Ovary (tissue), 9 donors: Measurements from ENCODE around the gene SSPN. TPM values are rescaled to one million over a fixed set of nuclear protein-coding genes. Genes with fewer than 3 reads are reported as not detected.

Experiments
- DNase-seq, 5 donors: peaks; one replicate each; pipeline ENCODE4 v3.0.0-alpha.2; 2019 to 2020
- H3K27ac ChIP-seq, 2 donors: fragments of 200-600 bp; one replicate each; pipeline versions ENCODE4 v1.5.1 to v1.8.0; 2019 to 2022
- H3K27me3 ChIP-seq: fragments of 200-600 bp; one replicate; pipeline ENCODE4 v1.8.0; 2022
- H3K36me3 ChIP-seq: fragments of 200-600 bp; sonication (generic); one replicate; pipeline ENCODE4 v1.5.1; 2019
- H3K4me1 ChIP-seq: one replicate; pipeline ENCODE4 v1.8.1; 2013; ENCODE audit warnings: mild to moderate bottlenecking, moderate library complexity; ENCODE audit not compliant: insufficient read depth
- H3K4me3 ChIP-seq: fragments of 200-600 bp; sonication (generic); one replicate; pipeline ENCODE4 v1.5.1; 2017
- H3K9me3 ChIP-seq, 2 donors: fragments of 200-600 bp in 1 of 2; sonication (generic) in 1 of 2; one replicate each; pipeline versions ENCODE4 v1.5.1 to v1.8.1; 2013 to 2019; ENCODE audit warnings: mild to moderate bottlenecking in 1 of 2, moderate library complexity in 1 of 2
- EP300 ChIP-seq: sonication (generic); formaldehyde crosslinking; IDR thresholded peaks from one replicate; pipeline ENCODE4 v1.6.1; 2017; ENCODE audit warnings: antibody characterized with exemption
- POLR2A ChIP-seq: fragments of 450-650 bp; IDR thresholded peaks from one replicate; pipeline ENCODE4 v1.6.1; 2017; ENCODE audit warnings: antibody characterized with exemption, mild to moderate bottlenecking, moderate library complexity
- WGBS, 3 donors: extraction: QIAGEN DNeasy Blood & Tissue Kit in 1 of 3; methylation state at CpG; one replicate each; pipeline versions ENCODE4 v1.1.5 to v1.1.7; 2013 to 2017; 5-methylcytosine and 5-hydroxymethylcytosine counted together
- intact Hi-C, 4 donors: fragments of 100-400 bp; cut with DNase I; formaldehyde crosslinking; loops; one replicate each; pipeline versions ENCODE4 v1.11.0 to v1.15.1; 2022 to 2023
- polyA plus RNA-seq, 2 donors: library from polyadenylated mRNA; stranded (reverse); fragments of 200-250 nt in 1 of 2; fragments of 350-450 nt in 1 of 2; fragmentation: Illumina TruSeq in 1 of 2; extraction: RNeasy Lipid Tissue Mini Kit (QIAGEN cat#74804) in 1 of 2; gene quantifications; one replicate each; pipeline ENCODE4 v1.2.3, GENCODE V29; 2013 to 2014
- total RNA-seq, 7 donors: library from RNA; depleted of rRNA in 2 of 7; stranded (reverse); fragments of >200 nt in 2 of 7; fragmentation: NEBNext Ultra II Directional in 3 of 7; extraction: Animal tissue kit (Norgen Biotek cat#: 25700) in 3 of 7; gene quantifications; one replicate each; pipeline versions ENCODE4 v1.1.0 to v1.2.4, GENCODE V29; 2016 to 2023
- TF ChIP-seq, protein P1 (sequence below), 3 donors: fragments of 450-650 bp in 2 of 3; fragments of 200-600 bp in 1 of 3; IDR thresholded peaks; one replicate each; pipeline versions ENCODE4 v1.5.1 to v1.8.0; 2016 to 2022; ENCODE audit warnings: antibody characterized with exemption in 3 of 3, mild to moderate bottlenecking in 1 of 3
- donor health status: DM: no; HTN: no; CAD: no; lungs with moderate emphysema.
- donor health status: DM: no; HTN: no; CAD: no.
- donor health status: Bipolar disorder and iron deficiency.
- donor health status: DM: yes; HTN: yes; CAD: no.
- donor health status: DM: no; HTN: no; CAD: no.
- donor health status: DM: yes; HTN: yes; CAD: no.

The SSPN gene
- total and polyA plus RNA-seq, 9 donors, result 17.0 to 68.0 (median 38.2) TPM

DNA sequence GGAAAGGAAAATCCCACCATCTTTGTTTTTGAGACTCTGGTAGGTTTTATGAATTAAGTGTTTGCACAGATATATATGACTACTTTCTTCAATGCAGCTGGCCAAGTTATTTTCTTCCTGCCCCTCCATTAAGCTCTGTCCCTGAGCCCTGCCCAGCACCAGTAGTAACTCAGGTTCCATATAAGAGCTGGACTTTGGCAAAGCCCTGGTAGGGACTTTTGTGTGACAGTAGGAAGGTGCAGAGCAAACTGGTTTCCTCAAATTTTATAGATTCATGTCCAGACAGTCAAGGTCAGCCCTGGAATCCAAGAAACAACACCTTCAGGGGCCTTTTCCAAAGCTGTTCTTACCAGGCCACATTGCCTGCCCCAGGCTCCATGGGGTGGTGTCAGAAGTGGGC lies 47.3 kb downstream of the SSPN start:
- TF ChIP-seq, protein P1, sequence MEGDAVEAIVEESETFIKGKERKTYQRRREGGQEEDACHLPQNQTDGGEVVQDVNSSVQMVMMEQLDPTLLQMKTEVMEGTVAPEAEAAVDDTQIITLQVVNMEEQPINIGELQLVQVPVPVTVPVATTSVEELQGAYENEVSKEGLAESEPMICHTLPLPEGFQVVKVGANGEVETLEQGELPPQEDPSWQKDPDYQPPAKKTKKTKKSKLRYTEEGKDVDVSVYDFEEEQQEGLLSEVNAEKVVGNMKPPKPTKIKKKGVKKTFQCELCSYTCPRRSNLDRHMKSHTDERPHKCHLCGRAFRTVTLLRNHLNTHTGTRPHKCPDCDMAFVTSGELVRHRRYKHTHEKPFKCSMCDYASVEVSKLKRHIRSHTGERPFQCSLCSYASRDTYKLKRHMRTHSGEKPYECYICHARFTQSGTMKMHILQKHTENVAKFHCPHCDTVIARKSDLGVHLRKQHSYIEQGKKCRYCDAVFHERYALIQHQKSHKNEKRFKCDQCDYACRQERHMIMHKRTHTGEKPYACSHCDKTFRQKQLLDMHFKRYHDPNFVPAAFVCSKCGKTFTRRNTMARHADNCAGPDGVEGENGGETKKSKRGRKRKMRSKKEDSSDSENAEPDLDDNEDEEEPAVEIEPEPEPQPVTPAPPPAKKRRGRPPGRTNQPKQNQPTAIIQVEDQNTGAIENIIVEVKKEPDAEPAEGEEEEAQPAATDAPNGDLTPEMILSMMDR (IDR thresholded peaks at IDR 0.05), result no peak
- TF ChIP-seq POLR2A (no peak), EP300 (no peak)
- intact Hi-C loops, result no loop called here
- no peaks in the 10 kb centered on the region for H3K9me3 ChIP-seq
- no peak overlapping the region for H3K27ac ChIP-seq
- no peak for DNase-seq
- no peaks in the 10 kb centered on the region for H3K27me3 ChIP-seq
- H3K4me3 ChIP-seq, result no peak overlapping the region
- no peaks in the 10 kb centered on the region for H3K36me3 ChIP-seq
- peaks cover 4% of the 10 kb centered on the region for H3K4me1 ChIP-seq

GRCh38 chr12:26244503-26244902 lies 49.1 kb downstream of the SSPN start:
- Histone ChIP-seq H3K4me1 (peaks cover under 1% of the 10 kb centered on the region), H3K27me3 (no peaks in the 10 kb centered on the region), H3K4me3 (no peak overlapping the region), H3K9me3 (no peaks in the 10 kb centered on the region), H3K36me3 (no peaks in the 10 kb centered on the region), H3K27ac (no peak overlapping the region)
- WGBS, 3 donors, result 91 to 94% (median 92%) methylated on average over 9 of the region's 9 CpGs
- TF ChIP-seq EP300, result no peak
- TF ChIP-seq, protein P1 (IDR thresholded peaks at IDR 0.05), result no peak
- TF ChIP-seq POLR2A, result no peak
- no peak for DNase-seq
- intact Hi-C loops, result no loop called here

DNA sequence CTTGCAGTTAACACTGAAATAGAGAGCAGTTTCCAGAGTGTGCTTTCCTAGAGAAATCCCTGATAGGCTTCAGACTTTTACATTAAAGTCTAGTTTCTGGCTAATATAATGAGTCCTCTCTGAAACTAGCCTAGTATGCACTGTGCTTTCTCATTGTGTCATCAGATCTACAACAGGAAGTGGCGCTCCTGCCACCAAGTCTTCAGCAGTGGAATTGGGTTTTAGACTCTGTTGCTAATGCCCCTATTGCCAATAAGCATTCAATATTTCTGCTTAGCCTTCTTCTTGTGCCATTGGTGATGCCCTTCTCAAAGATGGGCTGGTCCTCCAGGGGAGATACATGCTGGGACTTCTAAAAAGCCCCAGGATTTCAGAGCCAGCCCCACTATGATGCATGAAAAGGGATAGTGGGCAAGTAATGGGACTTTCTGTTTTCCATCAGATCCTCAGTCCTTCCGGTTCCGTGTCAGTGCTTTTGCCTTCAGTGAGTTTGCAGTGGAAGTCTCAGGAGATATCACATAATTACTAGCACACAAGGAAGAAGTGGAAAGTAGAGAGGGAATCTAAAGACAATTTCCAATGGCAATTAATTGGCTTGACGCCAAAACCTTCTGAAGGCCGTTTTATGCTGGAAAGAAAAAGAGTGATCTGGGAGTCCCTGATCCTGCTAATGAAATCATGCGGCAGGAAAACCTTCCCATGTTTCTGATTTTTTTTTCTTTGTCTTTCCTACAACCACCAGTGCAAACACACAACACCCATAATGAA lies 50.0 kb downstream of the SSPN start:
- Histone ChIP-seq H3K27ac (no peak overlapping the region), H3K4me1 (no peaks in the 10 kb centered on the region), H3K36me3 (no peaks in the 10 kb centered on the region), H3K9me3 (no peaks in the 10 kb centered on the region), H3K27me3 (no peaks in the 10 kb centered on the region), H3K4me3 (no peak overlapping the region)
- intact Hi-C loops, result no loop called here
- TF ChIP-seq, protein P1 (IDR thresholded peaks at IDR 0.05), result no peak
- no peak for TF ChIP-seq POLR2A
- TF ChIP-seq EP300, result no peak
- WGBS, 3 donors, result 58 to 62% (median 59%) methylated on average over 6 of the region's 6 CpGs
- no peak for DNase-seq

- Histone ChIP-seq H3K4me1 (no peaks in the 10 kb centered on the region), H3K4me3 (no peak overlapping the region), H3K27ac (no peak overlapping the region), H3K27me3 (no peaks in the 10 kb centered on the region), H3K36me3 (no peaks in the 10 kb centered on the region), H3K9me3 (no peaks in the 10 kb centered on the region)
- intact Hi-C loops, result no loop called here
- TF ChIP-seq POLR2A (no peak), EP300 (no peak)
- TF ChIP-seq, protein P1 (IDR thresholded peaks at IDR 0.05), result no peak
- DNase-seq, result no peak
- WGBS, 3 donors, result 88 to 91% (median 90%) methylated on average over 4 of the region's 4 CpGs
Measured at GRCh38 chr12:26246483-26247164, 51.3 kb downstream of the SSPN start.
